ENCODE measurements around the gene CFAP73.

- TF ChIP-seq POLR2AphosphoS5 (IDR thresholded peaks at IDR 0.05; ENCODE audit: low read depth, low read length) (no peak), RAD21 (IDR thresholded peaks at IDR 0.05; ENCODE audit: low read length) (no peak), TCF12 (IDR thresholded peaks at IDR 0.05) (no peak), EP300 (IDR thresholded peaks at IDR 0.05; ENCODE audit: borderline replicate concordance in 1 of 2, low read depth in 1 of 2, low read length in 1 of 2) (no peak), CTCF (IDR thresholded peaks at IDR 0.05) (no peak), CHD2 (IDR thresholded peaks at IDR 0.05; ENCODE audit: low read length, partially characterized antibody) (no peak), GABPA (IDR thresholded peaks at IDR 0.05; ENCODE audit: low read depth) (no peak), NRF1 (IDR thresholded peaks at IDR 0.05; ENCODE audit: low read depth, low read length) (no peak), TAF1 (IDR thresholded peaks at IDR 0.05; ENCODE audit: borderline replicate concordance, low read depth, low read length) (no peak), SIN3A (IDR thresholded peaks at IDR 0.05; ENCODE audit: borderline replicate concordance, low read depth, low read length) (no peak), SMC3 (IDR thresholded peaks at IDR 0.05; ENCODE audit: low read depth, low read length) (no peak), FOXJ3 (CRISPR knock-in tag; IDR thresholded peaks at IDR 0.05) (no peak)
- TF ChIP-seq, protein P1, sequence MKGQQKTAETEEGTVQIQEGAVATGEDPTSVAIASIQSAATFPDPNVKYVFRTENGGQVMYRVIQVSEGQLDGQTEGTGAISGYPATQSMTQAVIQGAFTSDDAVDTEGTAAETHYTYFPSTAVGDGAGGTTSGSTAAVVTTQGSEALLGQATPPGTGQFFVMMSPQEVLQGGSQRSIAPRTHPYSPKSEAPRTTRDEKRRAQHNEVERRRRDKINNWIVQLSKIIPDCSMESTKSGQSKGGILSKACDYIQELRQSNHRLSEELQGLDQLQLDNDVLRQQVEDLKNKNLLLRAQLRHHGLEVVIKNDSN (IDR thresholded peaks at IDR 0.05; ENCODE audit: borderline replicate concordance, low read depth), result no peak
- TF ChIP-seq, protein P2, sequence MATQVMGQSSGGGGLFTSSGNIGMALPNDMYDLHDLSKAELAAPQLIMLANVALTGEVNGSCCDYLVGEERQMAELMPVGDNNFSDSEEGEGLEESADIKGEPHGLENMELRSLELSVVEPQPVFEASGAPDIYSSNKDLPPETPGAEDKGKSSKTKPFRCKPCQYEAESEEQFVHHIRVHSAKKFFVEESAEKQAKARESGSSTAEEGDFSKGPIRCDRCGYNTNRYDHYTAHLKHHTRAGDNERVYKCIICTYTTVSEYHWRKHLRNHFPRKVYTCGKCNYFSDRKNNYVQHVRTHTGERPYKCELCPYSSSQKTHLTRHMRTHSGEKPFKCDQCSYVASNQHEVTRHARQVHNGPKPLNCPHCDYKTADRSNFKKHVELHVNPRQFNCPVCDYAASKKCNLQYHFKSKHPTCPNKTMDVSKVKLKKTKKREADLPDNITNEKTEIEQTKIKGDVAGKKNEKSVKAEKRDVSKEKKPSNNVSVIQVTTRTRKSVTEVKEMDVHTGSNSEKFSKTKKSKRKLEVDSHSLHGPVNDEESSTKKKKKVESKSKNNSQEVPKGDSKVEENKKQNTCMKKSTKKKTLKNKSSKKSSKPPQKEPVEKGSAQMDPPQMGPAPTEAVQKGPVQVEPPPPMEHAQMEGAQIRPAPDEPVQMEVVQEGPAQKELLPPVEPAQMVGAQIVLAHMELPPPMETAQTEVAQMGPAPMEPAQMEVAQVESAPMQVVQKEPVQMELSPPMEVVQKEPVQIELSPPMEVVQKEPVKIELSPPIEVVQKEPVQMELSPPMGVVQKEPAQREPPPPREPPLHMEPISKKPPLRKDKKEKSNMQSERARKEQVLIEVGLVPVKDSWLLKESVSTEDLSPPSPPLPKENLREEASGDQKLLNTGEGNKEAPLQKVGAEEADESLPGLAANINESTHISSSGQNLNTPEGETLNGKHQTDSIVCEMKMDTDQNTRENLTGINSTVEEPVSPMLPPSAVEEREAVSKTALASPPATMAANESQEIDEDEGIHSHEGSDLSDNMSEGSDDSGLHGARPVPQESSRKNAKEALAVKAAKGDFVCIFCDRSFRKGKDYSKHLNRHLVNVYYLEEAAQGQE (IDR thresholded peaks at IDR 0.05; ENCODE audit: low read depth, low read length), result no peak
Measured at GRCh38 chr12:113142173-113142885, 7.2 kb upstream of the CFAP73 start.

Data from SK-N-SH (cell line).